ENCODE data around the gene KBTBD13.
"Not testable (repeated sequence)": the region's sequence is repeated elsewhere in the genome, so short reads cannot be mapped to it uniquely, and the experiment has no call there.

Gene KBTBD13

DNA sequence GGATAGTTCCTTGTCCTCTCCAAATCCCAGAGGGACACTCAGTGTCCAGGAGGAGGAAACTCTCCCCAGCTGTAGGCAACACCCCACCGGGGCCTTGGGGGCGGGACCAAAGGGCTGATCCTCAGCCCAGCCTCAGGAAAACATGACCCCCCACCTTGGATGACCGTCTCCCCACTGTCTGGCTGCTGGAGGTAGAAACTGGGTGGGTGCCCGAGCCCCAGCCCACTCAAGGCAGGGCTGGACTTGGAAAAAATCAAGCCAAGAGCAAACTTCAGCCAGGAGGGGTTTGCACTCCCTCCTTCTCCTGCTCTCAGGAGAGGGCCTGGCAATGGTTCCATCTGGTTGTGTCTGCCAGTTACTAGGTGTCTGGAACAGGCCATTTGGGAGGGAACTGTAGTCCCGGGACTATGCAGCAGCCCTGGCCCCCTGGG is 5.2 kb upstream of the KBTBD13 start:
- DNase-seq = peak; percentile 28

DNA sequence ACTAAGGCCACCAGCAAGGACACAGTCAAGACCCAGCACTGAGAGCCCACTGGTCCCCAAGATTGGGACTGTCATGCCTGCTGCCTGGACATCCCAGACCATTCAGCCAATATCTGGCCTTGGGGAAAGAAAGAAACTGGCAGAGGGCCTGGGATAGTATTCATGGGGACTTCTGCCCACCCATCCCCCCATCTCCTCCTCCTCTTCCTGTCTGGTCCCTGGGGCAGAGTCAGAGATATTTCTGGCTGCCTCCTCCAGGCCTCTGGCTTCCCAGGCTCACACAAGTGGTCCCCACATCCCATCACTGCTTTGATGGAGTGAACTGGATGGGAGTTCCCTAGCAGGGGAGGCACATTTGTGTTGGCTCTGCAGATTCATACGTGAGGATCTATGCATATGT is 4.5 kb upstream of the KBTBD13 start:
- no peak for DNase-seq

DNA sequence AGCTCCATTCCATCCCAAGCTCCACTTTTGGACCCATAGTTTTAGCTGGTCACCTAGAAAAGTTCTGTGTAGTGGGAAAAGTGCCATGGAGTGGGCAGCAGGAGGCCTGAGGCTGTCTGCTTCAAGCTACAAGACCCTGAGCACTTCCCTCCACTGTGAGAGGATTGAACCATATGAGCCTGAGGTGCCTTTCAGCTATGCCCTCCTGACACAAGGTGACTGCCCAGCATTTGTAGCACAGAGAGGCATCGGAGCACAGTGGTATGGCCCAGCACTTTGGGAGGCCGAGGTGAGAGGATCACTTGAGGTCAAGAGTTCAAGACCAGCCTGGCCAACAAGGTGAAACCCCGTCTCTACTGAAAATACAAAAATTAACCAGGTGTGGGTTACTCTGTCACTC is 3.9 kb upstream of the KBTBD13 start:
- DNase-seq = no peak

DNA sequence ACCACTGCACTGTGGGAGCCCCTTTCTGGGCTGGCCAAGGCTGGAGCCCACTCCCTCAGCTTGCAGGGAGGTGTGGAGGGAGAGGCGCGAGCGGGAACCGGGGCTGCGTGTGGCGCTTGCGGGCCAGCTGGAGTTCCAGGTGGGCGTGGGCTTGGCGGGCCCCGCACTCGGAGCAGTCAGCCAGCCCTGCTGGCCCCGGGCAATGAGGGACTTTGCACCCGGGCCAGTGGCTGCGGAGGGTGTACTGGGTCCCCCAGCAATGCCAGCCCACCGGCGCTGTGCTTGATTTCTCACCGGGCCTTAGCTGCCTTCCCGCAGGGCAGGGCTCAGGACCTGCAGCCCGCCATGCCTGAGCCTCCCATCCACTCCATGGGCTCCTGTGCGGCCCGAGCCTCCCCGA is 1.6 kb upstream of the KBTBD13 start:
- DNase-seq = not testable (repeated sequence)

DNA sequence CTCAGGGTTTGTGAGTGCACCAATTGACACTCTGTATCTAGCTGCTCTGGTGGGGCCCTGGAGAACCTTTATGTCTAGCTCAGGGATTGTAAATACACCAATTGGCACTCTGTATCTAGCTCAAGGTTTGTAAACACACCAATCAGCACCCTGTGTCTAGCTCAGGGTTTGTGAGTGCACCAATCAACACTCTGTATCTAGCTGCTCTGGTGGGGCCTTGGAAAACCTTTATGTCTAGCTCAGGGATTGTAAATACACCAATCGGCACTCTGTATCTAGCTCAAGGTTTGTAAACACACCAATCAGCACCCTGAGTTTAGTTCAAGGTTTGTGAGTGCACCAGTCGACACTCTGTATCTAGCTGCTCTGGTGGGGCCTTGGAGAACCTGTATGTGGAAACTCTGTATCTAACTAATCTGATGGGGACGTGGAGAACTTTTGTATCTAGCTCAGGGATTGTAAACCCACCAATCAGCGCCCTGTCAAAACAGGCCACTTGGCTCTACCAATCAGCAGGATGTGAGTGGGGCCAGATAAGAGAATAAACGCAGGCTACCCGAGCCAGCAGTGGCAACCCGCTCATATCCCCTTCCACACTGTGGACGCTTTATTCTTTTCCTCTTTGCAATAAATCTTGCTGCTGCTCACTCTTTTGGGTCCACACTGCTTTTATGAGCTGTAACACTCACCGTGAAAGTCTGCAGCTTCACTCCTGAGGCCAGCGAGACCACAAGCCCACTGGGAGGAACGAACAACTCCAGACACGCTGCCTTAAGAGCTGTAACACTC is 745 bp upstream of the KBTBD13 start:
- not testable (repeated sequence) for DNase-seq

DNA sequence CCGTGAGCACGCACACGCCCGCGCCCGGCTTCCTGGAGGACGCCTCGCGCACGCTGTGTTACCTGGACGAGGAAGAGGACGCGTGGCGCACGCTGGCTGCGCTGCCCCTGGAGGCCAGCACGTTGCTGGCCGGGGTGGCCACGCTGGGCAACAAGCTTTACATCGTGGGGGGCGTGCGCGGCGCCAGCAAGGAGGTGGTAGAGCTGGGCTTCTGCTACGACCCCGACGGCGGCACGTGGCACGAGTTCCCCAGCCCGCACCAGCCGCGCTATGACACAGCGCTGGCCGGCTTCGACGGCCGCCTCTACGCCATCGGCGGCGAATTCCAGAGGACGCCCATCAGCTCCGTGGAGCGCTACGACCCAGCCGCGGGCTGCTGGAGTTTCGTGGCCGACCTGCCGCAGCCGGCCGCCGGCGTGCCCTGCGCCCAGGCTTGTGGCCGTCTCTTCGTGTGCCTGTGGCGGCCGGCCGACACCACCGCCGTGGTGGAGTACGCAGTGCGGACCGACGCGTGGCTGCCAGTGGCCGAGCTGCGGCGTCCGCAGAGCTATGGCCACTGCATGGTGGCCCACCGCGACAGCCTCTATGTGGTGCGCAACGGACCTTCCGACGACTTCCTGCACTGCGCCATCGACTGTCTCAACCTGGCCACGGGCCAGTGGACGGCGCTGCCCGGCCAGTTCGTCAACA is 890 bp downstream of the KBTBD13 start:
- DNase-seq = no peak

DNA sequence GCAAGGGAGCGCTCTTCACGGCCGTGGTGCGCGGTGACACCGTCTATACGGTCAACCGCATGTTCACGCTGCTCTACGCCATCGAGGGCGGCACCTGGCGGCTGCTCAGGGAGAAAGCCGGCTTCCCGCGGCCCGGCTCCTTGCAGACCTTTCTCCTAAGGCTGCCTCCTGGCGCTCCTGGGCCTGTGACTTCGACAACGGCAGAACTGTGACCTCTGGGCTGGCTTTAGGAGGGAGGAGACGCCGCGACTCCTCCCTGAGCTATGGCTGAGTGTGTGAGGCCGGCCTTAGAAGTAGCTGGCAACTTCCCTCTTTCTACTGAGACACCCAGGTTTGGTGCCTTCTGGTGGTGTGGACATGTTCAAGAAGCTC is 1.4 kb downstream of the KBTBD13 start:
- DNase-seq = no peak

DNA sequence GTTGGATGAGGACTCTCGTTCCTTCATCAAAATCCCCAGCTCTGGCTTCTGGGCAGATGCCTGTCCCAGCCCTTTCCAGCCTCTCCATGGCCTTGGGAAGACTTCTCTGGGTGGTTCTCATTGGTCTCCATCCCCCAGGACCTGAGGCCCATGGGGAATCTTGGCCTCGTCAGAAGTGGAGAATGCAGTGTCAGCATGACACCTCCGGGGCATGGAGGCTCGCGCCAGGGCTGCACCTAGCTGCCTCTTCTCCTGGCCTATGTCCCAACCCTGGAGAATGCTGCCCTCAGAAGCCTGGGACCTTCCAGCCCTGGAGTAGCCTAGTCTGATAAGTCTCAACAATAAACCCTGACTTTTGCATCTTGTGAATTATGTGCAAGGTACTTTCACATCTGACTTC is 3.0 kb downstream of the KBTBD13 start:
- no peak for DNase-seq

DNA sequence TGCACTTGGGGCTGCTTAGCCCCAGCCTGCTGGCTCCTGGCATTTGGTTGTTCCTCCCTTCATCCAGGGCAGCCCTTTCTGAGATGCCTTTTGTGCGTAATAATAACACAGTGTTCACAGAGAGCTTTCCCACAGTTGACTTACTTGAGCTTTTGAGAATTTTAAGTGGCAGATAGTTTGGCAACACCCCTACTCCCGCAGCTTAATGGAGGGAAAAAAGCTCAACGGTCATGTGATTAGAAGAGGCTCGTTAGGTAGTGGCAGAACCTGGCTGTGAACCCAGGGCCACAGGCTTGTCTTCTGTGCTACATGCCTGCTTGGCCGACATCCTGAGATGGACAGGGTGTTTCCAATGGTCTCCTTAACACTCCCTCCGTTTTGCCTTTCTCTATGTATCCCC is 4.7 kb downstream of the KBTBD13 start:
- DNase-seq = no peak

DNA sequence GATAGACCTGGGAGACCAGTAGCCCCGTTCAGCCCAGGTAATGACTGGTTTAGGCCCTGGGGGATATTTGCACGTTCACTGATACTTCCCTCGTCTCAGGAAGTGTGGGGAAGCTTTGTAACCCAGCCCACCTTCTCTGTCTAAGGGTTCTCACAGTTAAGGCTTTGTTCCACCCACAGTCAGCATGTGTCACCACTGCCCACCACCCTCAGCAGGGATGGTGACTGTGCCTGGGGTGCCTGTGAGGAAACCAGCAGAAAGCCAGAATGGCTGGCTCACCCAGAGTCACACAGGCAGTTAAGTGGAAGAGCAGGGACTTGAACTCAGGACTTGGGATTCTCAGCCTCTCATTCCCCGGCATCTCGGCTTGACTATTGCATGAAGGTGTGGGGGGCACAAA is 5.2 kb downstream of the KBTBD13 start:
- DNase-seq = no peak

DNA sequence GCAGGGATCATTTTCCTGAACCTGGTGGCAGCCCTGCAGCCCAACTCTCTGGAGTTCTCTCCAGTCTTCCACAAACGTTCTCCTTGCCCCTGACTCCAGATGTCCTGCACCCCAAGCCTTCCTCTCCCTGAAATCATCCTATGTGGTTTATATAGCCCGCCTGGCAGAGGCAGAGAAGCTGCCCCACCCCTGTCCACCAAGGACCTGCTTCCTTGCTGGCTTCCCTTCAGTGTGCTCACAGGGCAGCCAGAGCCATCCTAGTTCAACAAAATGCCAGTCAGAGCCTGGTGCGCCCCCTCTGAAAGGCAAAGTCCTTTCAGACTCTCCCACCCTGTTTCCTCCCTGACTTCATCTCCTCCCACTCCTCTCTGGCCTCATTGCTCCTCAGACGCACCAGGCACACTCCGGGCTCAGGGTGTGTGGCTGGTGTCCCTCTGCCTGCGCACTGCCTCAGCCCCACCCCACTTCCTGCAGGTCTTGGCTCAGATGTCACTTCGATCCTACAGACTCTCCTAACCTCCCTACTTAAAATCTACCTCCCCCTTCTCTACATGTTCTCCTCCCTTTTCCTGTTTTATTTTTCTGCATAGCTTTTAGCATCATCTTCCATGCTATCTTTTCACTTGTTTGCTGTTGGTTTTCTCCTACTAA is 5.9 kb downstream of the KBTBD13 start:
- peak; percentile 11 for DNase-seq

DNA sequence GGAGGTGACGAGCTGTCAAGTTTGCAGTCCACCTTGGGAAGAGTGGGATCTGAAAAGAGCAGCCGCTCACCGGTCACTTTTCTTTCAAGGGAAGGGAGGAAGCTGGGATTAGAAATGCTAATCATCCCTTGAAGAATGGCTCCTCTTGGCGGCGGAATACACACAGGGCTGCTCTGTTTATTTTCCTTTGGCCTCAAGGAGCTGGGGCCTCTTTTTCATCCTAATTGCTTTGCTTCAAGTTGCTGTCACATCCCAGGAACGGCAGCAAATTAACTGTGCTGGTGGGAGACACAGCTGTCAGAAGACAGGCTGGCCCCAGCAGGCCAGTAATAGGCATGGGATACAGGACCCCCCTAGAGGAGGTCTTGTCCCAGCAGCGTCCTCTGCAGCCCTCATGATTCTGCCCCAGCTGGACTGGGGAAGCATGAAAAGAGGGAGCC is 6.7 kb downstream of the KBTBD13 start:
- DNase-seq = peak; percentile 36

DNA sequence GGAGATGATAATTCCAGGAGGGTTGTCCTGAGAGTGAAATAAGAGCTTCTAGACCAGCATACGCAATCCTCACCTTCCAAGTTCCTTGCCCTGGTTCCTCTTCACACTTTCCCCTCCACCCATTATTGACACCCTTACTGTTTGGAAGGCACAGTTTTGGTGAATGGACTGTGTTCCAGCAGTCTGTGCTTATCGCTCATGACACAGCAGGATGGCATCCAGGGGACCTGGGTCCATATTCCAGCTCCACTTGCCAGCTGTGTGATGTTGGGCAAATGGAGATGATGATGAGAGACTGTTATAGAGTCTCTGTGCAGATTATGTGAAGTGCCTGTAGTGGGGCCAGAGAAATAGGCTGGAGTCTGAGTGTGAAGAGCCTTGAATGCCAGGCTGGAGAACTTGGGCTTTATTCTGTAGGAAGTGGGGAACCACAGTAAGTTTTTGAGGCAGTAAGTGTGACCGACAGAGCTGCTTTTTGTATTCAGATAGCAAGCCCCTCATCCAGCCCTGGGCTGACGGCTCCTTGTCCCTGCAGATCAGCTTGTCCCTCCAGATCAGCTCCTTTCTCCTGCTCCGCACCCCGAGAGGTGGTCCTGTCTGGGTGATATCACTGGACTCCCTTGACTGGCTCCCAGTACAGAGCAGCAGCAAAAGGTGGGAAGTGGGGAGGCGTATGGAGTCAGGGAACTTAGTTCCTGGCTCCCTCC is 8.1 kb downstream of the KBTBD13 start:
- no peak for DNase-seq

DNA sequence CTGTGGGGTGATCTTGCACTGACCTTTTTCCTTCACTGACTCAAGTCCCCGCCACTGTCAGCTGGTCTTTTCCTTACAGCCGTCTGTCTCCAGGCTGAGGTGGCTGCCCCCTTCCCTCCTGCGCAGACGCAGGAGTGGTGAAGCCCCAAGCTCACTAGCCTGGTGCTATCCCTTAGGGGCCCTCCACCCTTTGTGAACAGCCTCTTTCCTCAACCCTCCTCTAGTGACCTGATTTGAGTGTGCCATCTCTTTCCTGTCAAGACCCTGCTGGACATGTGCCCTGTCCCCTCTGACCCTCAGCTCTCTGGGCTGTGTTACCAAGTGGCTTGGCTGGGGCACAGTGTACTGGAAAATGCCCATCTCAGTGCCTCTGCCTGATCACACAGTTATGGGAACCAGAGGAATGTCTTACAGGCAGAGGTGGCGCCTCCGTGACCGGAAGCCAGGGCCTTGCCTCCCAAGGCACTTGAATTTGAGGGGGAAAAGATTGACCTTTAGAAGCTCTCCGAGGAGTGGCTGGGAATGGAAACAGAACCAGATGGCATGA is 8.7 kb downstream of the KBTBD13 start:
- DNase-seq = no peak

DNA sequence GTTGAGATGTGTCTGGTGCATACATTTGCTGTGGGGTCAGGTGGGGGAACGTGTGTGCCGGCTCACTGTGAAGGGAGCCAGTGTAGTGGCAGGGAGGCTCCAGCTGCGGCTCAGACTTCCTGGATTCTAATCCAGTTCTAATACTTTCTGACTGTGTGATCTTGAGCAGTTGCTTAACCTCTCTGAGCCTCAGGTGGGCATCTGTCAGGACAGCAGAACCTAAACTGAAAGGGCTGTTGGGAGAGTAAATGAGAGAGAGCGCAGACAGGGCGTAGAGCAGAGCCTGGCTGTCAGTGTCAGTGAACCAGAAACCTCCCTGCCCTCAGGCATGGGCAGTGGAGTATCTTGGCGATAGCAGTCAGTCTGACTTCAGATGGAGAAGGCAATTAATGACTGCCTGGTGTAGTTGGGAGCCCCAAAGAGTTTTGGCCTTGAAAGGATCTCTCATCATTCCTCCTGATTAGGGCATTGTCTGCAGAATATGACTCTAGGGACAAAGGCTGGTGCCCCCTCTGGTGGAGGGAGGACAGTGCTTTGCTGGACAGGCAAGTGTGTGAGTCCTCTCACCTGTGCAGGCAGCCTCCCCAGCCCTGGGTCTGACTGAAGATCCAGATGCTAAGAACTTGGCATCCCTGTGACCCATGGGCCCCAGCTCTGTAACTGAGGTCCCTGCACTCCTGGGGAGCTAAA is 9.6 kb downstream of the KBTBD13 start:
- no peak for DNase-seq

DNA sequence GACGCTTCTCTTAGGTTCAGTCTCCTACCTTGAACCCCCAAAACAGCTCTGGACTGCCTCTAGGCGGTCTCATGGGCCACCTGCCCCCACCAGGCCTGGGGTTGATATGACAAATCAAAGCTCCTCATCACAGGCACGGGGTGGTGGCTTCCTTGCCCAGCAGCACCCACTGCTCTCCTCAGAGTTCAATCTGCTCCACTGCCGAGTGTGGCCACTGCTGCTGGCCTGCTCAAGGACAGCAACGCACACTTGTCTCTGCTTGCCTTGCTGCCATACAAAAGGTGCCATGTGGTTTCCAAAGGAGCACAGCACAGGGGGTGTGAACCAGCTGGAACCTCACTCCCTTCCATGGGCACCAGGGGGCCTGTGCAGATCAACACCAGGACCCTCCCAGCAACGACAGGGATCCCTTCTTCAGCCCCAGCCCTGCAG is 10.2 kb downstream of the KBTBD13 start:
- DNase-seq = peak; percentile 42

DNA sequence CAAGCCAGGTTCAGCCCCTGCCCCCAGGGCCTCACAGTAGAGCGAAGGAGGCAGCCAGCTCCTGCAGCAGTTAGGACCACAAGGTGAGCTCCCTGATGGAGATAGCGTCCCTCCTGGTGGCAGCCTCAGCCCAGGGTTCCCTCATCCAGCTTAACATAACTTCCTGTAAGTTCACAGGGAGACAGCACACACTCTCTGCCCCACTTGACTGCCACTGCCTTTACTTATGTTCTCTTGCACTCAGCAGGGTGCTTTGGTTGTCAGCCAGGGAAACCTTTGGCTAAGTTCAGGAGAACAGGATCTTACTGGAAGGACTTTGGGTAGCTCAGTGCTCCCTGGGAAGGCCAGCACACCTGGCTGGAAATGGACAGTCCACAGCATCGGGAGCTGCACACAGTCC is 10.9 kb downstream of the KBTBD13 start:
- no peak for DNase-seq

DNA sequence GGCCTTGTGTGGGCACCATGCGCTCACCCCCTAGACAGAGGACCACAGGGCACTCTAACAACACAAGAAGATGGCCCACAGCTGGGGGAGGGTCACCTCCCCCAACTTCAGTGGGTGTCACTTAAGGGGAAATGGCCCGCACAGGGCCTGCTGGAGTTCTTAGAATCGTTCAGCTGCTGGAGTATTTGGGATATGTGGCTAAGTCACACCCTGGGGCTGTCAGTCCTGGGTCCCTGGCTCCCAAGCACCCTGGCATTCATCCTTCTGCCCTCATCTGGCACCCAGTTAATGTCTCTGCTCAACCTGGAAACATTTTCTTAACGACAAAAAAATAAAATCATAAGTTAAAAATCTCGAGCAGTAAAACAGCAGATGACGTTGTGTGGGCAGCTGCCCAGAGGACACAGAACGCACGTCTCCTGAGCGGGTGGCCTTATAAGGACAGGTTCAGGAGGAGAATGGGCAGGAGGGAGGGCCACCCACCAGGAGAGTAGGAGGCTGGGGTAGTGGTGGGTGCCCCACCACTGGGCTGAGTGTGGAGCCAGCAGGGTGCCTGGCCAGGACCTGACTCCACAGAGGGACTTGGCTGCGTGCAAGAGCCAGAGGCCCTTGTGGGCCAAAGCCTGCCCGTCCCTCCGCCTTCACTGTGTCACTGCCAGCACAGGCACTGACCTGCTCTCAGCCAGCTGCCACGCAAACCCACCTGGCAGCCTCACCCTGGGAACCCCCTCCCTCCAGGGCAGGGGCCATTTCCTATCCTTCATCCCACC is 11.5 kb downstream of the KBTBD13 start:
- no peak for DNase-seq

DNA sequence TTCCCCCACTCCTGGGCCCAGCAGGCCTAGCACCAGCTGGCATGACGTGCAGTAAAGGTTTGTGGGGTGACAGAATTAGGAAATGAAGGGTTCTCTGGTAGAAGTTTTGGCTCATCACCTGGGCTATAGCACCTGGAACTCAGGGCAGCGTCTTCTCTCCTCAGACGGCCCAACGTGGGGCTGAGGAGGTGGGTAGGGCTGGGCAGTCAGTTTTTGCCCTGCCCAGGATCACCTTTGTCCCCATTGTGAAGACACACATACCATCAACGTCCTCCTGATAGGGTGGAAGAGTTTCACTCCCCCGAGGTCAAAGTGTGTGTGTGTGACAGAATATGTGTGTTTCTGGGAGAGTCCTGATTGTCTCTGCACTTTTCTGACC is 12.1 kb downstream of the KBTBD13 start:
- no peak for DNase-seq

DNA sequence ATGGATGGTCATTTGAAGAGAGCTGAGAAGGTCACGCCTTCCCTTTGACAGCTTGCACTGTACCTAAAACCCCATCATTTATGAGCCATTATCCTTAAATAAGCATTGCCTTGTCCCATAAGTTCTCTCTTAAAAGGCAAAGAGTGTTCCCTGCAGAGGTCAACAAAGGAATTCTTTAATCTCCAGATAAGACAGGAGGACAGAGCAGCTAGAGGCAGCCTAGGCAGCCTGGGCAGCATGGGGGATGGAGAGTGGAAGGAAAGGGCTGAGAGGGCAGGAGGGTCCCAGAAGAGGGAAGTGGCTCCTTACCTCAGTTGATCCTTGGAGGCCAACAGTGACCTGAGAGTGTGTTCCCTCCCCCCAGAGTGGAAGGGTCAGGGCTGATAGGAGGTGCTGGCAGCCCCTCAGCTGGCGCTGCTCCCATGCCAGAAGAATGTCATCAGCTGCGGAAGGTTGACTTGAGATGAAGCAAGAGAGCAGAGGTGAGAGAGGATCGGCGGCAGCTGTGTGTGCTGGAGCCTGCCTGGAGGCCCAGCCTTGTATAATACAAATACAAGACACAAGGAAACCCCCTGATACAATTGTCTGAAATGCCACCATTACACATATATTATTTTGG is 12.8 kb downstream of the KBTBD13 start:
- DNase-seq = no peak

Data from NCI-H2171 treated with DMSO at 0.1 percent for 48 hours (cell line).